ENCODE results near the gene TNIP2.
"Not testable (repeated sequence)": the region's sequence is repeated elsewhere in the genome, so short reads cannot be mapped to it uniquely, and the experiment has no call there.

Gene TNIP2

GRCh38 chr4:2785613-2786012, 29.5 kb upstream of the TNIP2 start:
- no peak overlapping the region for H3K4me2 ChIP-seq
- H3K27ac ChIP-seq: no peak overlapping the region
- no peak overlapping the region for H2AFZ ChIP-seq (ENCODE audit: low read depth)
- TF ChIP-seq CTCF (conservative IDR thresholded peaks at IDR 0.05; ENCODE audit: low read depth, low read length): no peak
- H3K9ac ChIP-seq: no peak overlapping the region
- no peaks in the 10 kb centered on the region for H4K20me1 ChIP-seq (ENCODE audit: insufficient read depth)
- no peaks in the 10 kb centered on the region for H3K4me1 ChIP-seq (ENCODE audit: low read depth, poor library complexity, severe bottlenecking)
- H3K27me3 ChIP-seq (ENCODE audit: insufficient read depth, low read depth): no peaks in the 10 kb centered on the region
- H3K4me3 ChIP-seq (IDR thresholded peaks at IDR 0.05; ENCODE audit: insufficient read depth, low read depth, low read length): no peak overlapping the region
- H3K79me2 ChIP-seq (ENCODE audit: insufficient read depth, low read depth): no peaks in the 10 kb centered on the region
- H3K36me3 ChIP-seq (ENCODE audit: insufficient read depth): no peaks in the 10 kb centered on the region

GRCh38 chr4:2783790-2784189, 27.7 kb upstream of the TNIP2 start:
- Histone ChIP-seq H4K20me1 (ENCODE audit: insufficient read depth) (no peaks in the 10 kb centered on the region), H3K27ac (no peak overlapping the region), H3K79me2 (ENCODE audit: insufficient read depth, low read depth) (no peaks in the 10 kb centered on the region), H3K4me1 (ENCODE audit: low read depth, poor library complexity, severe bottlenecking) (no peaks in the 10 kb centered on the region), H3K9ac (no peak overlapping the region), H3K4me2 (no peak overlapping the region), H3K4me3 (IDR thresholded peaks at IDR 0.05; ENCODE audit: insufficient read depth, low read depth, low read length) (no peak overlapping the region), H3K36me3 (ENCODE audit: insufficient read depth) (no peaks in the 10 kb centered on the region), H3K27me3 (ENCODE audit: insufficient read depth, low read depth) (no peaks in the 10 kb centered on the region), H2AFZ (ENCODE audit: low read depth) (no peak overlapping the region)
- TF ChIP-seq CTCF (conservative IDR thresholded peaks at IDR 0.05; ENCODE audit: low read depth, low read length): no peak

- Histone ChIP-seq H3K27me3 (ENCODE audit: insufficient read depth, low read depth) (no peaks in the 10 kb centered on the region), H3K79me2 (ENCODE audit: insufficient read depth, low read depth) (no peaks in the 10 kb centered on the region), H4K20me1 (ENCODE audit: insufficient read depth) (no peaks in the 10 kb centered on the region), H3K9ac (no peak overlapping the region), H3K4me1 (ENCODE audit: low read depth, poor library complexity, severe bottlenecking) (no peaks in the 10 kb centered on the region), H3K4me3 (IDR thresholded peaks at IDR 0.05; ENCODE audit: insufficient read depth, low read depth, low read length) (no peak overlapping the region), H3K36me3 (ENCODE audit: insufficient read depth) (no peaks in the 10 kb centered on the region), H3K27ac (no peak overlapping the region), H3K4me2 (no peak overlapping the region), H2AFZ (ENCODE audit: low read depth) (no peak overlapping the region)
- no peak for TF ChIP-seq CTCF (conservative IDR thresholded peaks at IDR 0.05; ENCODE audit: low read depth, low read length)
Observed at GRCh38 chr4:2781911-2782310, 25.8 kb upstream of the TNIP2 start.

- H3K9ac ChIP-seq; H3K79me2 ChIP-seq (ENCODE audit: insufficient read depth, low read depth): not testable (repeated sequence)
Observed at GRCh38 chr4:2780643-2781042, 24.5 kb upstream of the TNIP2 start.

GRCh38 chr4:2771264-2771663, 15.1 kb upstream of the TNIP2 start:
- no peak for TF ChIP-seq CTCF (conservative IDR thresholded peaks at IDR 0.05; ENCODE audit: low read depth, low read length)
- H3K27me3 ChIP-seq (ENCODE audit: insufficient read depth, low read depth): no peaks in the 10 kb centered on the region
- no peak overlapping the region for H3K4me2 ChIP-seq
- H3K27ac ChIP-seq: no peak overlapping the region
- H3K4me3 ChIP-seq (IDR thresholded peaks at IDR 0.05; ENCODE audit: insufficient read depth, low read depth, low read length): no peak overlapping the region
- H3K79me2 ChIP-seq (ENCODE audit: insufficient read depth, low read depth): no peaks in the 10 kb centered on the region
- H3K4me1 ChIP-seq (ENCODE audit: low read depth, poor library complexity, severe bottlenecking): no peaks in the 10 kb centered on the region
- H3K9ac ChIP-seq: no peak overlapping the region
- no peaks in the 10 kb centered on the region for H3K36me3 ChIP-seq (ENCODE audit: insufficient read depth)
- no peaks in the 10 kb centered on the region for H4K20me1 ChIP-seq (ENCODE audit: insufficient read depth)
- no peak overlapping the region for H2AFZ ChIP-seq (ENCODE audit: low read depth)

More at GRCh38 chr4:2780643-2781042, 24.5 kb upstream of the TNIP2 start:
- not testable (repeated sequence) for H3K36me3 ChIP-seq (ENCODE audit: insufficient read depth); H2AFZ ChIP-seq (ENCODE audit: low read depth); H3K4me3 ChIP-seq (IDR thresholded peaks at IDR 0.05; ENCODE audit: insufficient read depth, low read depth, low read length); H3K4me1 ChIP-seq (ENCODE audit: low read depth, poor library complexity, severe bottlenecking); H3K27me3 ChIP-seq (ENCODE audit: insufficient read depth, low read depth); H3K4me2 ChIP-seq; H4K20me1 ChIP-seq (ENCODE audit: insufficient read depth); H3K27ac ChIP-seq

Data from KMS-11 (cell line).